Ishikawa (cell line): ENCODE measurements around the gene SKIC3.

ENCODE experiments used
- EP300 ChIP-seq: IDR thresholded peaks from 2 replicates; pipeline ENCODE4 v1.6.1; 2012; ENCODE audit warnings: borderline replicate concordance
- MAX ChIP-seq: IDR thresholded peaks from 2 replicates; pipeline ENCODE4 v1.6.1; 2012
- RAD21 ChIP-seq: IDR thresholded peaks from 2 replicates; pipeline ENCODE4 v1.6.1; 2012; ENCODE audit warnings: low read depth
- TCF12 ChIP-seq: IDR thresholded peaks from 2 replicates; pipeline ENCODE4 v1.6.1; 2012; ENCODE audit warnings: low read depth
- TF ChIP-seq, protein P1 (sequence below): IDR thresholded peaks from 2 replicates; pipeline ENCODE4 v1.6.1; 2012

- no peak for TF ChIP-seq MAX
- TF ChIP-seq, protein P1, sequence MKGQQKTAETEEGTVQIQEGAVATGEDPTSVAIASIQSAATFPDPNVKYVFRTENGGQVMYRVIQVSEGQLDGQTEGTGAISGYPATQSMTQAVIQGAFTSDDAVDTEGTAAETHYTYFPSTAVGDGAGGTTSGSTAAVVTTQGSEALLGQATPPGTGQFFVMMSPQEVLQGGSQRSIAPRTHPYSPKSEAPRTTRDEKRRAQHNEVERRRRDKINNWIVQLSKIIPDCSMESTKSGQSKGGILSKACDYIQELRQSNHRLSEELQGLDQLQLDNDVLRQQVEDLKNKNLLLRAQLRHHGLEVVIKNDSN, result no peak
- no peak for TF ChIP-seq RAD21
- no peak for TF ChIP-seq TCF12
- TF ChIP-seq EP300, result no peak
These were observed 43.2 kb downstream of the SKIC3 start for GRCh38 chr5:95511606-95512005.
